ENCODE measurements around the gene PLXNA2.

DNA sequence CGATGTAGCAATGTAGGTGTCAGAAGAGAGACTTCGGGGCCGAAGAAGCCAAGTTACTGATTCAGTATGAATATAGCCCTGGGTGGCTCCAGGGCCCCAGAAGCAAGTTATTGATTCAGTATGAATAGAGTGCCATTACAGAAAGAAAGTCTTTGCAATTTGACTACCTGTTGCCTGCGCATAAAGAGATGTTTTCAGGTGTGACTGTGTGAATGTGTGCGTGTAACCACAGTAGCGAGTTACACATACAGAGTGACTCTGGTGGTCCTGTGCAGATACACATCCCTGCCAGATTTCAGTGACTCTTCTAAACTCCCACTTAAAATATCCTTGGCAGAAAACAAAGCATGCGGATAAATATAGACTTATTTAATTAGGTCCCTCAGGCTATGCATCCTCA is 190.5 kb downstream of the PLXNA2 start:
- TF ChIP-seq, protein P1, sequence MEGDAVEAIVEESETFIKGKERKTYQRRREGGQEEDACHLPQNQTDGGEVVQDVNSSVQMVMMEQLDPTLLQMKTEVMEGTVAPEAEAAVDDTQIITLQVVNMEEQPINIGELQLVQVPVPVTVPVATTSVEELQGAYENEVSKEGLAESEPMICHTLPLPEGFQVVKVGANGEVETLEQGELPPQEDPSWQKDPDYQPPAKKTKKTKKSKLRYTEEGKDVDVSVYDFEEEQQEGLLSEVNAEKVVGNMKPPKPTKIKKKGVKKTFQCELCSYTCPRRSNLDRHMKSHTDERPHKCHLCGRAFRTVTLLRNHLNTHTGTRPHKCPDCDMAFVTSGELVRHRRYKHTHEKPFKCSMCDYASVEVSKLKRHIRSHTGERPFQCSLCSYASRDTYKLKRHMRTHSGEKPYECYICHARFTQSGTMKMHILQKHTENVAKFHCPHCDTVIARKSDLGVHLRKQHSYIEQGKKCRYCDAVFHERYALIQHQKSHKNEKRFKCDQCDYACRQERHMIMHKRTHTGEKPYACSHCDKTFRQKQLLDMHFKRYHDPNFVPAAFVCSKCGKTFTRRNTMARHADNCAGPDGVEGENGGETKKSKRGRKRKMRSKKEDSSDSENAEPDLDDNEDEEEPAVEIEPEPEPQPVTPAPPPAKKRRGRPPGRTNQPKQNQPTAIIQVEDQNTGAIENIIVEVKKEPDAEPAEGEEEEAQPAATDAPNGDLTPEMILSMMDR (conservative IDR thresholded peaks at IDR 0.05; ENCODE audit: low read length) = no peak
- TF ChIP-seq EZH2phosphoT487 (IDR thresholded peaks at IDR 0.05; ENCODE audit: borderline replicate concordance, low read depth, low read length) = no peak

Data from OCI-LY7 (cell line).